HG02798 (cell line): ENCODE measurements around the gene IQGAP3.

ENCODE experiments used
- ATAC-seq: cut with Tn5 transposase; IDR thresholded peaks from one replicate; pipeline ENCODE4 v1.9.1; 2021; ENCODE audit warnings: mild to moderate bottlenecking; ENCODE audit not compliant: unreplicated experiment, poor library complexity

Gene IQGAP3

GRCh38 chr1:156544592-156545102 lies 27.7 kb downstream of the IQGAP3 start:
- ATAC-seq = no peak

GRCh38 chr1:156543066-156543465 lies 29.3 kb downstream of the IQGAP3 start:
- ATAC-seq = no peak

DNA sequence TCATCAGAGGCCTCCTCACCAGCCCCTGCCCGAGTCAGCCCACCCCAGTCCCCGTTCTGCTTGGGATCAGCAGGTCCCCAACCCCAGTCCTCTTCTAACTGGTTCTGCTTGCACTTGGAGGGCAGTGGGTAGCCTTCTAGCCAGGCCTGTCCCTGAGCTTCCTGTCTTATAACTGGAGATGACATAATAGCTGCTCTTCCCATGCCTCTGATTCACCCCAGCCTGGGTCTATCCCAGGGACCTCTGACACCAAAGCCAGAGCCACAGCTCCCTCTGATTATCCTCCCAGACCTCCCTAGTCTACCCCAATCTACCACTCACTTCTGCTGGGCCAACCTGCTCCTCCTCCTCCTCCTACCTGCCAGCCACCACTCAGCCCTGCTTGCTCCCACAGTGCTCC lies 31.4 kb downstream of the IQGAP3 start:
- ATAC-seq = no peak

DNA sequence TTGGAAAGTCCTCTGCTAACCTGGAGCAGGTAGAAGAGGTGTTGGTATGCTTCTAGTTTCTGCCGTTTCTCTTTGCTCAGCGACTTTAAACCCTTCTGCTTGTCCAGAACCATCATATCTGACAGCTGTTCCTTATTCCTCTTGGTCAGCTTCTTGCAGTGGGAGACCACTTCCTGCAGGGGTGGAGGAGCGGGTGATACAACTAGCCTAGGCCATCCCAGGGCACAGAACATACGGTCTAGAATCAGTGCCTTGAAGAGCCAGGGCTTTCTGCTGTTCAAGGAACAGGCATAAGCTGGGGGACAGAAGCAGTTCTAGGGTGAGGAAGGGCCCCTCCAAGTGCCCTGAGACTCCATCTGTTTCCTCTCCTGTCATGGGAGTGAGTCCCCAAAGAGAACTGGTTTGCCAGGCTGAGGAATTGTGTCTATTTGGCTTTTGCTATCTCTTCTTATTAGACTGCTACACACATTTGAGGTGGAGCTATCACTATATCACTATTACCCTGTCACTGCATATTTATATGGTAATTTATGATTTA lies 32.5 kb downstream of the IQGAP3 start:
- ATAC-seq = no peak

DNA sequence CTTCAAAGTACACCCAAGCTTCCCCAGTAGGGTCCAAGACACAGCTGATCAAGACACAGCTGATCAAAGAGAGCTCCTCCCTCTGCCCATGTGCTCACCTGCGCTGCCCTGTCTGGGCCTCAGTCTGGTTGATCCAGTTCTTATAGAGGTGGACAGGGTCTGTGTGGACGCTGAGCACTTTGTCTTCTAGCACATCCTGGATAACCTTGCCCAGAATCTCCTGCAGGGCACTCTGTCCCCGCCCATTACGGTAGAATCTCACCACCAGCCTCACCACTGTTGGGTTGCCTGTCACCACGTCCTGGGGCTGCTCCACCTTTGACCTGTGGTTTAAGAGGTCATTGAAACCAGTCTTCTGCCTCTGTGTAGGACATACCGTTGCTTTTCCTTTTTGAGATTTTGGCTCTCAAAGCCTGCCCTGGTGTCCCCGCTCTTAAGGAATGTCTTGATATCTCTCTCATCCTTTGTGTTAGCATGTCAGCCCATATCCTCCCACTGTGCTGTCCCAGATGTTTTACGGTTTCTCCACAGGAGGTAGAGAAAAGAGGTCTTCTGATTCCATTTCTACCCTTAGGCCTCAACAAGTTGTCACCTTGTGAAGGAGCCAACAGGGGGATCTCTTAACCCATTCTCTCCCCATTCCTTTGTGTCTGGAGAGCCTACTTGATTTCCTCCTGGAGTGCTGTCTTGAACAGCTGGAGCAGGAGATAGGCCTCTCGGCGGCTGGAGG lies 33.5 kb downstream of the IQGAP3 start:
- no peak for ATAC-seq

- ATAC-seq = no peak
Measured at GRCh38 chr1:156537027-156537426, 35.3 kb downstream of the IQGAP3 start.

- no peak for ATAC-seq
Measured at GRCh38 chr1:156534424-156535060, 37.8 kb downstream of the IQGAP3 start.

GRCh38 chr1:156533568-156534220 lies 38.7 kb downstream of the IQGAP3 start:
- no peak for ATAC-seq

DNA sequence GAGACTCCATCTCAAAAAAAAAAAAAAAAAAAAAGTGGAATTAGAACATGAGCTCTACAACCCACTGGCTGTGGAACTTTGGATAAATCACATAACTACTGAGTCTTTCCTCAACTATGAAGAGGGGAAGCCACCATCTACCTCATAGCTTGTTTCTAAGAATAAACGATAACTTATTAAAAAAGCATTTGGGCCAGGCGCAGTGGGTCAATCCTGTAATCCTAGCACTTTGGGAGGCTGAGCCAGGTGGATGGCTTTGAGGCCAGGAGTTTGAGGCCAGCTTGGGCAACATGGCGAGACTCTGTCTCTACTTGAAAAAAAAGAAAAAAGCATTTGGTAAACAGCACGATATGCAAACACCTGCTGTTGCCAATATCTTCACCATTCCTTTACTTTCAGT lies 40.0 kb downstream of the IQGAP3 start:
- ATAC-seq = no peak

DNA sequence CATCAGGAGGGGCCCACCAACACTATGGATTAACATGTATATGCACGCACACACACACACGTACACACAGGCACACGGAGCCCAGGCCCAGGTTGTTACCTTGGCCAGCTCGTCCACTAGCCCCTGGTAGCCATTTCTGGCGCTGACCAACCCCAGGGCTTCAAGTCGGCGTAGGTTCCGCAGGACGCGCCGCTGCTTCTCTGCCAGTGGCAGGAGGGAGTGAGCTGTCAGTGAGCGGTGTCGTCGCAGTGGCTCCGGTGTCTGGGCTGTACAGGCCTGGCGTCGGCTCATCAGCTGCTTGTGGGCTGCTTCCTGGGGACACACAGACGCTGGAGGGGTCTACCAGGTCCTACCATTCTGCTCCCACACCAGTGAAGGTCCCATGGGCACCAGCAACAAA lies 42.4 kb downstream of the IQGAP3 start:
- no peak for ATAC-seq

GRCh38 chr1:156528875-156529425 lies 43.4 kb downstream of the IQGAP3 start:
- no peak for ATAC-seq

- ATAC-seq = no peak
Measured at GRCh38 chr1:156528231-156528630, 44.1 kb downstream of the IQGAP3 start.

GRCh38 chr1:156527584-156527983 lies 44.8 kb downstream of the IQGAP3 start:
- ATAC-seq = no peak

DNA sequence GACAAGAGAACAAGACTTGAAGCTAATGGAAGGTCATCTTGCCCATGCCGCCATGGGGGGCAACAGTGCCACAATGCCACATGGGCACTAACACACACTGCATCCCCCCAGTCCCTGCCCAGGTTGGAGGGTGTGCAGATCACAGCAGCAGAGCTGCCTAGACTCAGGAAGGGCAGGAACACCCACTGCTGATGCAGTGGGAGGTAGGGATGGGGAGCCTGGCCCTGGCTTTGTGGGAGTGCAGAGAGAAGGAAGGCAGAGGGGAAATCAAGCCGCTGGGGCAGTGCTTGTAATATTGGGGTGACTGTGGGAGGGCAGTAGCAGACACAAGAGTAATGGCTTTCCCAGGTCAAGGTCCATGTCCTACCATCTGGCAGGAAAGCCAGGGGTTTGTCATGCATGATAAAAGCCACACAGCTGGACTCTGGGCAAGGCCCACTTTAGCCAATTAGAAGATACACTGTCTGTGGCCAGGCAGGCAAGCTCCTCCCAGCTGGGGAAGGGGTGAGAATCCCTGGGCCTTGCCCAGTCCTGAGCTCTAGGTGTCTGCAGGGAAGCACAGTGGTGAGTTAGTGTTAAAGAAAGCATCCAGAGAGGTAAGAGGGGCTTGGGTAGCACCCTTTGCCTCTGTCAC lies 46.4 kb downstream of the IQGAP3 start:
- ATAC-seq = no peak

GRCh38 chr1:156525071-156525501 lies 47.3 kb downstream of the IQGAP3 start:
- peak; percentile 30 for ATAC-seq

- peak; percentile 51 for ATAC-seq
Measured at GRCh38 chr1:156524481-156524869, 47.9 kb downstream of the IQGAP3 start.

DNA sequence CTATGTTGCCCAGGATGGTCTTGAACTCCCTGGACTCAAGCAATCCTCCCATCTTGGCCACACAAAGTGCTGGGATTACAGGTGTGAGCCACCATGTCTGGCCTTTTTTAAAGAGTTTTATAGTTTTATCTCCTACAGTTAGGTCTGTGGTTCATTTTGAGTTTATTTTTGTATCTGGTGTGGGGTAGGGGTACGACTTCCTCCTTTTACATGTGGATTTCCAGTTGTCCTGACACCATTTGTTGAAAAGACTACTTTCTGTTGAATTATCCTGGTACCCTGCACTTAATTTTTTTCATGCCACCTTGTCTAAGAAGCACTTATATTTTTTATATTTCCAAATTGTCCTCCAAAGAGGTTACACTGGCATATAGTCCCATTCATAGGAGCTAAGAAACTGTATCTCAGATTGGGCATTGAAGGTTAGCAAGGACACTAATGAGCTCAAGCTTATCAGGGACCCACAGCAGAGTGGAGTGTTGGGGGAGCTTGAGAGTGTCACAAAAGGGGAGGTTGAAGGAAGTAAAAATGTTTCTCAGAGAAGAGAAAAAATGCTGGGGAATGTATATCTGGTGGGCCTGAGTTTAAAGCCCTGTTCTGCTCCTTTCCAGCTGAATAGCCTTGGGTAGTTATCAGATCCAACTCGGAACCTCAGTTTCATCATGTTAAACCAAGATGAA lies 48.4 kb downstream of the IQGAP3 start:
- ATAC-seq = no peak

GRCh38 chr1:156522443-156522970 lies 49.9 kb downstream of the IQGAP3 start:
- ATAC-seq = no peak

DNA sequence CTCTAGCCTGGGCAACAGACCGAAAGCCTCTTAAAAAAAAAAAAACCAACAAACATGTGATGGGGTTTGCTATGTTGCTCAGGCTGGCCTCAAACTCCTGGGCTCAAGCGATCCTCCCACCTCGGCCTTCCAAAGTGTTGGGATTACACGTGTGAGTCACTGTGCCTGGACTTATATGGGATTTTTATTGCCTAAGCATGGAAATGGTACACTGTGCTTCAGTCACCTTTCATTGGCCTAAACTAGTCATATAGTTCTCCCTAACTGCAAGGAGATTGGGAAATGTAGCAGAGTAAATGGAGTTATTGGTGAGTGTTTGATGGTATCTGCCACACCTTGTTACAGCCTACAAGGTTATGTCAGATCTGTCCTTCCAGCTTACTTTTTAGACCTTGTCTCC lies 54.6 kb downstream of the IQGAP3 start:
- ATAC-seq = no peak

DNA sequence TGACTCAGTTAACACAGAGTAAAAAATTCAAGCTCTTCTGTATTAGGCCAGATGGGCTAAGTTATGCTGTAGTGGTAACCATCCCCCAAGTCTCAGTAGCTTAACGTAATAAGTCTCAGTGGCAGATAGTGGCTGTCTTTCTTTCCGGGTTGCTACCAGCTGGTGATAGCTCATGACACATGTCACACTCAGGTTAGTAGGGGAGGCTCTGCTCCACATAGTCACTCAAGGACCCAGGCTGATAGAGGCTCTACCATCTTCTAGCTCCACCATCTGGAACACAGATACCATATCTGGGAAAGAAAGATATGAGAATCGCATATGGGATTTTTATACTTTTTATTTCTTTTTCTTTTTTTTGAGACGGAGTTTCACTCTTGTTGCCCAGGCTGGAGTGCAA lies 55.5 kb downstream of the IQGAP3 start:
- no peak for ATAC-seq
